HEK293 (cell line): ENCODE results near the gene ZNF644.

ENCODE experiments used
- CTCF ChIP-seq: fragments of 450-650 bp; formaldehyde crosslinking; IDR thresholded peaks from 2 replicates; pipeline ENCODE4 v1.5.1; 2016; ENCODE audit warnings: missing biosample characterization, missing genetic modification characterization
- GLIS1 ChIP-seq: fragments of 450-650 bp; formaldehyde crosslinking; IDR thresholded peaks from 2 replicates; pipeline ENCODE4 v1.5.1; 2016; ENCODE audit warnings: missing biosample characterization, missing genetic modification characterization
- KLF16 ChIP-seq: fragments of 450-650 bp; formaldehyde crosslinking; IDR thresholded peaks from 2 replicates; pipeline ENCODE4 v1.5.1; 2017; ENCODE audit warnings: missing biosample characterization, missing genetic modification characterization
- KLF17 ChIP-seq: fragments of 450-650 bp; formaldehyde crosslinking; IDR thresholded peaks from 2 replicates; pipeline ENCODE4 v1.5.1; 2016; ENCODE audit warnings: missing biosample characterization, missing genetic modification characterization
- TCF7L2 ChIP-seq: IDR thresholded peaks from 2 replicates; pipeline ENCODE4 v1.6.1; 2011; ENCODE audit warnings: low read depth, mild to moderate bottlenecking, inconsistent platforms, low read length, moderate library complexity, borderline replicate concordance
- YY1 ChIP-seq: fragments of 450-650 bp; formaldehyde crosslinking; IDR thresholded peaks from 2 replicates; pipeline ENCODE4 v1.5.1; 2018; ENCODE audit warnings: missing biosample characterization, missing genetic modification characterization
- ZNF121 ChIP-seq: fragments of 450-650 bp; formaldehyde crosslinking; IDR thresholded peaks from 2 replicates; pipeline ENCODE4 v1.5.1; 2016; ENCODE audit warnings: missing biosample characterization, missing genetic modification characterization
- ZNF133 ChIP-seq: fragments of 450-650 bp; formaldehyde crosslinking; IDR thresholded peaks from 2 replicates; pipeline ENCODE4 v1.5.1; 2016; ENCODE audit warnings: missing biosample characterization, missing genetic modification characterization
- ZNF157 ChIP-seq: fragments of 450-650 bp; formaldehyde crosslinking; IDR thresholded peaks from 2 replicates; pipeline ENCODE4 v1.5.1; 2016; ENCODE audit warnings: missing biosample characterization, missing genetic modification characterization
- ZNF274 ChIP-seq, 2 experiments: fragments of 200-500 bp in 1 of 2; fragments of 450-650 bp in 1 of 2; sonication (Bioruptor generic) in 1 of 2; formaldehyde crosslinking in 1 of 2; IDR thresholded peaks; 2 replicates each; pipeline versions ENCODE4 v1.5.1 to v1.6.1; 2014 to 2016; ENCODE audit warnings: borderline replicate concordance in 1 of 2, inconsistent platforms in 1 of 2, low read length in 1 of 2, missing biosample characterization in 1 of 2, missing genetic modification characterization in 1 of 2
- ZSCAN30 ChIP-seq: fragments of 450-650 bp; IDR thresholded peaks from 2 replicates; pipeline ENCODE4 v1.5.1; 2018; ENCODE audit warnings: missing biosample characterization, mild to moderate bottlenecking, missing genetic modification characterization, moderate library complexity

GRCh38 chr1:90946630-90947029 is 75.2 kb downstream of the ZNF644 start:
- TF ChIP-seq CTCF (tag by site-specific recombination) (no peak), TCF7L2 (no peak), GLIS1 (tag by site-specific recombination) (no peak), KLF16 (tag by site-specific recombination) (no peak), YY1 (no peak), KLF17 (tag by site-specific recombination) (no peak), ZNF121 (tag by site-specific recombination) (no peak), ZNF157 (tag by site-specific recombination) (no peak), ZNF133 (tag by site-specific recombination) (no peak), ZSCAN30 (tag by site-specific recombination) (no peak), ZNF274 (IDR thresholded peaks at IDR 0.05; ENCODE audit: low read length) (no peak), ZNF274 (tag by site-specific recombination; IDR thresholded peaks at IDR 0.05; ENCODE audit: borderline replicate concordance) (no peak)
